H1 (cell line): ENCODE measurements around the gene FHIT. TPM values are rescaled to one million over a fixed set of nuclear protein-coding genes. Genes with fewer than 3 reads are reported as not detected.

ENCODE experiments used
- CTCF ChIA-PET: fragments of 300-600 bp; sonication (Branson Sonifier 250); formaldehyde crosslinking; loops from one replicate; lab custom pipeline; 2021; ENCODE audit not compliant: partially characterized antibody; lab: Charles Lee
- POLR2A ChIA-PET: fragments of 300-600 bp; sonication (Branson Sonifier 250); formaldehyde crosslinking; loops from one replicate; lab custom pipeline; 2021; ENCODE audit warnings: inconsistent platforms; ENCODE audit not compliant: partially characterized antibody; lab: Charles Lee
- DNase-seq, 2 experiments: peaks; one replicate each; pipeline versions ENCODE4 v3.0.0 to v3.0.0-alpha.2; 2010 to 2022; ENCODE audit warnings: low spot score in 2 of 2, low read depth in 1 of 2, mixed read lengths in 1 of 2
- FAIRE-seq: peaks from 2 replicates; lab custom pipeline; 2011; peaks lifted over from hg19 to GRCh38; lab: Jason Lieb, UNC
- H2AFZ ChIP-seq: 2 replicates; pipeline ENCODE4 v1.8.1; 2012; ENCODE audit warnings: low read length, inconsistent platforms
- H2AK5ac ChIP-seq: 2 replicates; pipeline ENCODE4 v1.6.1; 2013; ENCODE audit warnings: low read depth, low read length
- H2BK120ac ChIP-seq: replicated peaks from 2 replicates; pipeline ENCODE3; 2013; ENCODE audit warnings: low read depth, low read length, inconsistent platforms
- H2BK12ac ChIP-seq: 2 replicates; pipeline ENCODE4 v1.6.1; 2013; ENCODE audit warnings: low read depth, low read length
- H2BK15ac ChIP-seq: 2 replicates; pipeline ENCODE4 v1.6.1; 2013; ENCODE audit warnings: low read length
- H2BK20ac ChIP-seq: 2 replicates; pipeline ENCODE4 v1.6.1; 2013; ENCODE audit warnings: low read length
- H2BK5ac ChIP-seq: 2 replicates; pipeline ENCODE4 v1.6.1; 2013; ENCODE audit warnings: low read depth, low read length
- H3K14ac ChIP-seq: 2 replicates; pipeline ENCODE4 v1.6.1; 2013; ENCODE audit warnings: inconsistent platforms; ENCODE audit not compliant: insufficient read length
- H3K18ac ChIP-seq: 2 replicates; pipeline ENCODE4 v1.6.1; 2013; ENCODE audit warnings: low read length; ENCODE audit errors: extremely low read depth
- H3K23ac ChIP-seq: 2 replicates; pipeline ENCODE4 v1.6.1; 2013; ENCODE audit warnings: inconsistent platforms; ENCODE audit not compliant: insufficient read length
- H3K23me2 ChIP-seq: 2 replicates; pipeline ENCODE4 v1.6.1; 2013; ENCODE audit warnings: low read depth, low read length
- H3K27ac ChIP-seq: 2 replicates; pipeline ENCODE4 v1.6.1; 2011; ENCODE audit warnings: low read depth, low read length, inconsistent platforms
- H3K27me3 ChIP-seq, 4 experiments: replicated peaks in 1 of 4; 1 replicate in 1 of 4; 2 replicates in 3 of 4; pipeline versions ENCODE4 v1.6.1 to v1.8.1; 2011 to 2013; ENCODE audit warnings: low read length in 3 of 4, mild to moderate bottlenecking in 3 of 4, inconsistent platforms in 2 of 4, mixed read lengths in 2 of 4, moderate library complexity in 1 of 4; ENCODE audit not compliant: control insufficient read depth in 3 of 4, insufficient read depth in 3 of 4; ENCODE audit errors: extremely low read depth in 1 of 4
- H3K36me3 ChIP-seq, 4 experiments: 2 replicates each; pipeline versions ENCODE4 v1.6.1 to v1.8.1; 2011 to 2013; ENCODE audit warnings: mild to moderate bottlenecking in 4 of 4, low read length in 3 of 4, moderate library complexity in 2 of 4, control low read depth in 1 of 4, inconsistent platforms in 1 of 4; ENCODE audit not compliant: insufficient read depth in 4 of 4, control insufficient read depth in 2 of 4
- H3K4ac ChIP-seq: replicated peaks from 2 replicates; pipeline ENCODE3; 2013; ENCODE audit warnings: low read length, low read depth, mixed read lengths, inconsistent platforms; ENCODE audit not compliant: insufficient read length
- H3K4me1 ChIP-seq, 4 experiments: replicated peaks in 1 of 4; 1 replicate in 1 of 4; 2 replicates in 3 of 4; pipeline versions ENCODE4 v1.6.1 to v1.8.1; 2011 to 2013; ENCODE audit warnings: low read length in 3 of 4, inconsistent platforms in 2 of 4, mixed read lengths in 1 of 4; ENCODE audit not compliant: insufficient read depth in 4 of 4, control insufficient read depth in 3 of 4
- H3K4me2 ChIP-seq, 2 experiments: 2 replicates each; pipeline versions ENCODE4 v1.6.1 to v1.8.1; 2011 to 2013; ENCODE audit warnings: low read depth in 2 of 2, low read length in 2 of 2, control low read depth in 1 of 2, inconsistent platforms in 1 of 2, mild to moderate bottlenecking in 1 of 2; ENCODE audit not compliant: insufficient read depth in 1 of 2
- H3K4me3 ChIP-seq, 4 experiments: fragments of 200-600, 300-600 bp in 1 of 4; sonication (generic), shearing (Covaris generic), sonication (Bioruptor Twin) in 1 of 4; 2 replicates each; pipeline versions ENCODE4 v1.5.1 to v1.8.1; 2011 to 2016; ENCODE audit warnings: low read length in 4 of 4, low read depth in 3 of 4, control low read depth in 2 of 4, inconsistent platforms in 2 of 4, mild to moderate bottlenecking in 2 of 4, mixed read lengths in 1 of 4, moderate library complexity in 1 of 4; ENCODE audit not compliant: insufficient read depth in 2 of 4; ENCODE audit errors: extremely low read depth in 1 of 4
- H3K56ac ChIP-seq: replicated peaks from 2 replicates; pipeline ENCODE3; 2013; ENCODE audit warnings: low read depth, mild to moderate bottlenecking, mixed read lengths, low read length, inconsistent platforms; ENCODE audit not compliant: insufficient read length
- H3K79me1 ChIP-seq: 2 replicates; pipeline ENCODE4 v1.6.1; 2013; ENCODE audit warnings: low read depth, low read length, control low read depth
- H3K79me2 ChIP-seq, 2 experiments: 2 replicates each; pipeline versions ENCODE4 v1.6.1 to v1.8.1; 2012 to 2013; ENCODE audit warnings: low read length in 2 of 2, mild to moderate bottlenecking in 2 of 2, inconsistent platforms in 1 of 2; ENCODE audit not compliant: insufficient read depth in 2 of 2, control insufficient read depth in 1 of 2
- H3K9ac ChIP-seq, 4 experiments: replicated peaks in 1 of 4; 1 replicate in 1 of 4; 2 replicates in 3 of 4; pipeline versions ENCODE4 v1.6.1 to v1.8.1; 2011 to 2013; ENCODE audit warnings: low read depth in 3 of 4, low read length in 3 of 4, control low read depth in 2 of 4, mild to moderate bottlenecking in 2 of 4, moderate library complexity in 2 of 4, inconsistent platforms in 1 of 4; ENCODE audit errors: extremely low read depth in 1 of 4
- H3K9me3 ChIP-seq, 2 experiments: 2 replicates each; pipeline versions ENCODE4 v1.6.1 to v1.8.1; 2012 to 2013; ENCODE audit warnings: mild to moderate bottlenecking in 2 of 2, moderate library complexity in 2 of 2, control low read depth in 1 of 2, inconsistent platforms in 1 of 2, low read depth in 1 of 2, low read length in 1 of 2, mixed read lengths in 1 of 2; ENCODE audit not compliant: insufficient read depth in 2 of 2
- H4K20me1 ChIP-seq, 2 experiments: replicated peaks in 1 of 2; 2 replicates each; pipeline versions ENCODE3 to v1.8.1; 2011 to 2013; ENCODE audit warnings: inconsistent platforms in 2 of 2, low read length in 2 of 2, mild to moderate bottlenecking in 1 of 2; ENCODE audit not compliant: insufficient read depth in 2 of 2, control insufficient read depth in 1 of 2
- H4K5ac ChIP-seq: 2 replicates; pipeline ENCODE4 v1.6.1; 2013; ENCODE audit warnings: low read length, low read depth, mixed read lengths, inconsistent platforms; ENCODE audit not compliant: insufficient read length
- H4K8ac ChIP-seq: 2 replicates; pipeline ENCODE4 v1.8.0; 2013; ENCODE audit warnings: mild to moderate bottlenecking, moderate library complexity, low read length, inconsistent platforms; ENCODE audit not compliant: insufficient read depth; ENCODE audit errors: extremely low read depth
- H4K91ac ChIP-seq: replicated peaks from 2 replicates; pipeline ENCODE3; 2013; ENCODE audit warnings: low read length, mixed read lengths, inconsistent platforms; ENCODE audit not compliant: insufficient read length
- JUN ChIP-seq: IDR thresholded peaks from 2 replicates; pipeline ENCODE4 v1.6.1; 2011; ENCODE audit warnings: low read depth, mild to moderate bottlenecking, improper control_type of control experiment, low read length
- TCF12 ChIP-seq: IDR thresholded peaks from 2 replicates; pipeline ENCODE4 v1.6.1; 2011; ENCODE audit warnings: low read depth, mild to moderate bottlenecking, low read length
- YY1 ChIP-seq: IDR thresholded peaks from 2 replicates; pipeline ENCODE4 v1.6.1; 2011; ENCODE audit warnings: low read depth, mild to moderate bottlenecking, low read length
- WGBS, 2 experiments: shearing (Covaris generic) in 1 of 2; methylation state at CpG; one replicate each; pipeline versions ENCODE4 v1.1.6 to v1.1.7; 2013 to 2015; ENCODE audit warnings: low lambda C conversion rate in 2 of 2, mixed read lengths in 2 of 2, inconsistent platforms in 1 of 2, low coverage in 1 of 2, missing lambda C conversion rate in 1 of 2; ENCODE audit not compliant: insufficient replicate concordance in 2 of 2, insufficient coverage in 1 of 2, insufficient read length in 1 of 2; ENCODE audit errors: extremely low coverage in 1 of 2, missing lambda C conversion rate in 1 of 2; 5-methylcytosine and 5-hydroxymethylcytosine counted together
- polyA plus RNA-seq, 7 experiments: library from polyadenylated mRNA; depleted of rRNA in 3 of 7; stranded (reverse) in 5 of 7; unstranded in 2 of 7; fragments of >200 nt in 5 of 7; fragments of 200-250 nt in 2 of 7; gene quantifications; 1 replicate in 5 of 7; 2 replicates in 1 of 7; 4 replicates in 1 of 7; pipeline versions ENCODE4 v1.2.1 to v1.2.3, GENCODE V29; 2011 to 2013; ENCODE audit warnings: missing spikeins in 2 of 7, mixed read lengths in 2 of 7
- total RNA-seq: library from RNA; stranded (reverse); fragmentation: NEBNext Ultra II Directional; extraction: Animal tissue kit (Norgen Biotek cat#: 25700); gene quantifications from 2 replicates; pipeline ENCODE4 v1.2.1, GENCODE V29; 2021

Gene FHIT
- total and polyA plus RNA-seq, 2 of the 8 experiments (the other 6 are each of a cell fraction or from before 2014, with no cell fraction given): 1.2 to 3.2 TPM

DNA sequence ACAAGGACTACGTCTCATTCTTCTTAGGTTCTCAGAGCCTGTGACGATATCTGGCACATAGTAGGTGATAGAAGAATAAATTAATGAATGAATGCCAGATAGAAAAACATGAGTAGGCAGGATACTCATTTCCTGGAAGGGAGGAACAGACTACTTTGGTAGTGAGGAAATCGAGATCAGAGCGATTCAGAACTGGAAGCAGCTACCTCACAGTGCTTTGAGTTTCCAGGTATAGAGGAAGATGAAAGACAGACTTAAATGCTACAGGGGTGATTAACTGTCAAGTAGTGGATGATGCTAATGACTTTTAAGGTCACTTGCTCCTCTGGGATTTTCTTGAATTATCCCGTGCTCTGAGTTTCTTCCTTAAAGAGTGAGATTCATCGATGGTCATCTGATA lies 1249.9 kb downstream of the FHIT start:
- no peaks in the 10 kb centered on the region for H4K20me1 ChIP-seq
- no peak overlapping the region for H4K5ac ChIP-seq
- H2BK20ac ChIP-seq: no peak overlapping the region
- no peaks in the 10 kb centered on the region for H3K27me3 ChIP-seq
- no peak overlapping the region for H3K23ac ChIP-seq
- H3K23me2 ChIP-seq: no peaks in the 10 kb centered on the region; the same call in 1 of the 2 replicates
- H3K4ac ChIP-seq: no peak overlapping the region
- H2BK120ac ChIP-seq: no peak overlapping the region
- no peak overlapping the region for H3K9ac ChIP-seq
- H3K79me2 ChIP-seq: no peaks in the 10 kb centered on the region
- no peak overlapping the region for H2BK5ac ChIP-seq
- H3K9me3 ChIP-seq: no peaks in the 10 kb centered on the region
- H2BK12ac ChIP-seq: no peak overlapping the region
- no peak overlapping the region for H3K56ac ChIP-seq
- no peak overlapping the region for H4K8ac ChIP-seq
- no peaks in the 10 kb centered on the region for H3K4me1 ChIP-seq
- no peaks in the 10 kb centered on the region for H3K79me1 ChIP-seq
- H2AK5ac ChIP-seq: no peak overlapping the region
- H3K18ac ChIP-seq: no peak overlapping the region
- no peaks in the 10 kb centered on the region for H3K36me3 ChIP-seq
- 94% methylated on average over 6 of the region's 6 CpGs; no CpG with 5 or more reads in 1 of the 2 experiments for WGBS, 2 experiments
- H2BK15ac ChIP-seq: no peak overlapping the region
- H4K91ac ChIP-seq: no peak overlapping the region
- CTCF ChIA-PET: interaction anchor here (1.2 kb wide), 1 partner anchor 1468 kb away, joined by 3 read pairs; no protein-coding TSS in a partner anchor
- no peak overlapping the region for H3K4me3 ChIP-seq
- H3K27ac ChIP-seq: no peak overlapping the region
- H2AFZ ChIP-seq: no peak overlapping the region
- H3K14ac ChIP-seq: no peak overlapping the region
- FAIRE-seq: no peak
- H3K4me2 ChIP-seq: no peak overlapping the region
- POLR2A ChIA-PET: no interaction called here
- TF ChIP-seq JUN (no peak), TCF12 (no peak), YY1 (no peak)
- no peak for DNase-seq
